ENCODE data around the gene PHLDA1. TPM values are rescaled to one million over a fixed set of nuclear protein-coding genes. Genes with fewer than 3 reads are reported as not detected.

PHLDA1 gene
- total RNA-seq, 1 experiment from 2014 or later = 136 TPM

Other genes starting within 250 kb of the PHLDA1 start
- 726 and 819 TPM in 2 replicates for gene NAP1L1, start 52.9 kb upstream of the PHLDA1 start, total RNA-seq (2014; rRNA removed; shearing (Covaris generic))

Data from NCI-H460 (cell line).